HL-60 (cell line): Measurements from ENCODE around the gene PRDM8.

Experiments used
- TF ChIP-seq, protein P1 (sequence below): IDR thresholded peaks from one replicate; pipeline ENCODE4 v1.5.1; 2011; ENCODE audit warnings: low read length, control low read depth, inconsistent platforms; ENCODE audit not compliant: insufficient read depth
- TF ChIP-seq, protein P2 (sequence below): IDR thresholded peaks from 2 replicates; pipeline ENCODE4 v1.6.1; 2012; ENCODE audit warnings: low read depth; ENCODE audit not compliant: insufficient replicate concordance

DNA sequence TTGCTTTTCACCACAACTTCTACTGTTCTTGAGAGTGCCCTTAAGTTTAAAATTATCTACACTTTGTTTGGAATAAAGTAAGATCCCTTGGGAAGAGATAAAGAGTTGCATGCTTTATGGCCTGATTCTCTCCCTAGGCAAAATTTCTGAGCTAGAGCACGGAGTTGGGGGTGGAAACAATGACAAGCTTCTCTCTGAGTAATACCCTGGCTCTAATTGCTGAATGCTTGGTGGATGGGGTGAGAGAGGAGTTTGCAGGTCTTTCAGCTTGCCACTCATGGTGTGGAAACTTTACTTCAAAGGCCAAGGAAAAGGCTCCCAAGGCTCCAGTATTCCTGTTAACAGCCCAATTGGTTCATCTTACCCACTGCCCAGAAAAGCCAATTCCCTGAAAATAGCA is 26.1 kb upstream of the PRDM8 start:
- TF ChIP-seq, protein P1, sequence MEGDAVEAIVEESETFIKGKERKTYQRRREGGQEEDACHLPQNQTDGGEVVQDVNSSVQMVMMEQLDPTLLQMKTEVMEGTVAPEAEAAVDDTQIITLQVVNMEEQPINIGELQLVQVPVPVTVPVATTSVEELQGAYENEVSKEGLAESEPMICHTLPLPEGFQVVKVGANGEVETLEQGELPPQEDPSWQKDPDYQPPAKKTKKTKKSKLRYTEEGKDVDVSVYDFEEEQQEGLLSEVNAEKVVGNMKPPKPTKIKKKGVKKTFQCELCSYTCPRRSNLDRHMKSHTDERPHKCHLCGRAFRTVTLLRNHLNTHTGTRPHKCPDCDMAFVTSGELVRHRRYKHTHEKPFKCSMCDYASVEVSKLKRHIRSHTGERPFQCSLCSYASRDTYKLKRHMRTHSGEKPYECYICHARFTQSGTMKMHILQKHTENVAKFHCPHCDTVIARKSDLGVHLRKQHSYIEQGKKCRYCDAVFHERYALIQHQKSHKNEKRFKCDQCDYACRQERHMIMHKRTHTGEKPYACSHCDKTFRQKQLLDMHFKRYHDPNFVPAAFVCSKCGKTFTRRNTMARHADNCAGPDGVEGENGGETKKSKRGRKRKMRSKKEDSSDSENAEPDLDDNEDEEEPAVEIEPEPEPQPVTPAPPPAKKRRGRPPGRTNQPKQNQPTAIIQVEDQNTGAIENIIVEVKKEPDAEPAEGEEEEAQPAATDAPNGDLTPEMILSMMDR = no peak
- TF ChIP-seq, protein P2, sequence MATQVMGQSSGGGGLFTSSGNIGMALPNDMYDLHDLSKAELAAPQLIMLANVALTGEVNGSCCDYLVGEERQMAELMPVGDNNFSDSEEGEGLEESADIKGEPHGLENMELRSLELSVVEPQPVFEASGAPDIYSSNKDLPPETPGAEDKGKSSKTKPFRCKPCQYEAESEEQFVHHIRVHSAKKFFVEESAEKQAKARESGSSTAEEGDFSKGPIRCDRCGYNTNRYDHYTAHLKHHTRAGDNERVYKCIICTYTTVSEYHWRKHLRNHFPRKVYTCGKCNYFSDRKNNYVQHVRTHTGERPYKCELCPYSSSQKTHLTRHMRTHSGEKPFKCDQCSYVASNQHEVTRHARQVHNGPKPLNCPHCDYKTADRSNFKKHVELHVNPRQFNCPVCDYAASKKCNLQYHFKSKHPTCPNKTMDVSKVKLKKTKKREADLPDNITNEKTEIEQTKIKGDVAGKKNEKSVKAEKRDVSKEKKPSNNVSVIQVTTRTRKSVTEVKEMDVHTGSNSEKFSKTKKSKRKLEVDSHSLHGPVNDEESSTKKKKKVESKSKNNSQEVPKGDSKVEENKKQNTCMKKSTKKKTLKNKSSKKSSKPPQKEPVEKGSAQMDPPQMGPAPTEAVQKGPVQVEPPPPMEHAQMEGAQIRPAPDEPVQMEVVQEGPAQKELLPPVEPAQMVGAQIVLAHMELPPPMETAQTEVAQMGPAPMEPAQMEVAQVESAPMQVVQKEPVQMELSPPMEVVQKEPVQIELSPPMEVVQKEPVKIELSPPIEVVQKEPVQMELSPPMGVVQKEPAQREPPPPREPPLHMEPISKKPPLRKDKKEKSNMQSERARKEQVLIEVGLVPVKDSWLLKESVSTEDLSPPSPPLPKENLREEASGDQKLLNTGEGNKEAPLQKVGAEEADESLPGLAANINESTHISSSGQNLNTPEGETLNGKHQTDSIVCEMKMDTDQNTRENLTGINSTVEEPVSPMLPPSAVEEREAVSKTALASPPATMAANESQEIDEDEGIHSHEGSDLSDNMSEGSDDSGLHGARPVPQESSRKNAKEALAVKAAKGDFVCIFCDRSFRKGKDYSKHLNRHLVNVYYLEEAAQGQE = no peak
